K562 (cell line): ENCODE measurements around the gene TTC8.

Experiments
- CBFB ChIP-seq: sonication (generic); formaldehyde crosslinking; IDR thresholded peaks from 2 replicates; pipeline ENCODE4 v1.4.0; 2020; ENCODE audit warnings: mild to moderate bottlenecking, missing genetic modification reagents
- CBX2 ChIP-seq: fragments of 200-600 bp; sonication (generic); IDR thresholded peaks from one replicate; pipeline ENCODE4 v1.6.1; 2012; ENCODE audit warnings: mild to moderate bottlenecking, low read length, inconsistent platforms; ENCODE audit not compliant: insufficient read depth, poor library complexity, severe bottlenecking
- CHD4 ChIP-seq: fragments of 200-600 bp; sonication (generic); IDR thresholded peaks from 3 replicates; pipeline ENCODE4 v1.6.1; 2012; ENCODE audit warnings: low read depth, mild to moderate bottlenecking, mixed read lengths, low read length, inconsistent platforms; ENCODE audit not compliant: insufficient read depth, insufficient replicate concordance, poor library complexity, severe bottlenecking
- DDX20 ChIP-seq: fragments of 450-650 bp; IDR thresholded peaks from 2 replicates; pipeline ENCODE4 v1.6.1; 2016; ENCODE audit warnings: missing genetic modification characterization, low read depth, mild to moderate bottlenecking, missing compliant biosample characterization, moderate library complexity
- GTF2F1 ChIP-seq: IDR thresholded peaks from 2 replicates; pipeline ENCODE4 v1.6.1; 2011; ENCODE audit warnings: low read depth, low read length, improper control_type of control experiment
- NRF1 ChIP-seq, 2 experiments: fragments of 450-650 bp; IDR thresholded peaks in 1 of 2; conservative IDR thresholded peaks in 1 of 2; 2 replicates each; pipeline ENCODE4 v1.6.1; 2014; ENCODE audit warnings: mild to moderate bottlenecking in 2 of 2
- POLR2A ChIP-seq: fragments of 450-650 bp; conservative IDR thresholded peaks from 2 replicates; pipeline ENCODE4 v1.6.1; 2016
- SMARCC2 ChIP-seq: fragments of 450-650 bp; IDR thresholded peaks from 2 replicates; pipeline ENCODE4 v1.6.1; 2017; ENCODE audit warnings: antibody characterized with exemption, moderate library complexity, mild to moderate bottlenecking, low read depth
- SMC3 ChIP-seq: conservative IDR thresholded peaks from 2 replicates; pipeline ENCODE4 v1.6.1; 2011; ENCODE audit warnings: low read depth, low read length, improper control_type of control experiment; ENCODE audit not compliant: insufficient read depth
- ZNF3 ChIP-seq: fragments of 250-450 bp; sonication (Bioruptor Pico); IDR thresholded peaks from 2 replicates; pipeline ENCODE4 v1.5.0; 2021; ENCODE audit warnings: mild to moderate bottlenecking, moderate library complexity
- ZNF592 ChIP-seq: fragments of 450-650 bp; IDR thresholded peaks from 2 replicates; pipeline ENCODE4 v1.6.1; 2017; ENCODE audit warnings: antibody characterized with exemption, mild to moderate bottlenecking
- TF ChIP-seq, protein P1 (sequence below): fragments of 450-650 bp; IDR thresholded peaks from 2 replicates; pipeline ENCODE4 v1.6.1; 2018; ENCODE audit not compliant: partially characterized antibody
- TF ChIP-seq, protein P2 (sequence below), 3 experiments: IDR thresholded peaks in 2 of 3; conservative IDR thresholded peaks in 1 of 3; 2 replicates each; pipeline ENCODE4 v1.5.1; 2011 to 2012; ENCODE audit warnings: low read length in 3 of 3, mild to moderate bottlenecking in 3 of 3, control low read depth in 2 of 3, improper control_type of control experiment in 1 of 3, inconsistent platforms in 1 of 3, low read depth in 1 of 3, mixed read lengths in 1 of 3, moderate library complexity in 1 of 3; ENCODE audit not compliant: insufficient read depth in 2 of 3
- TF ChIP-seq, protein P3 (sequence below): sonication (generic); formaldehyde crosslinking; IDR thresholded peaks from 2 replicates; pipeline ENCODE4 v1.8.0; 2023; ENCODE audit warnings: mild to moderate bottlenecking, missing genetic modification reagents

GRCh38 chr14:88902850-88903249 is 78.4 kb downstream of the TTC8 start:
- no peak for TF ChIP-seq GTF2F1
- TF ChIP-seq NRF1 (conservative IDR thresholded peaks at IDR 0.05 in 1 of 2, IDR thresholded peaks at IDR 0.05 in 1 of 2): no peak
- TF ChIP-seq POLR2A: no peak
- no peak for TF ChIP-seq SMC3
- no peak for TF ChIP-seq CHD4
- TF ChIP-seq, protein P1, sequence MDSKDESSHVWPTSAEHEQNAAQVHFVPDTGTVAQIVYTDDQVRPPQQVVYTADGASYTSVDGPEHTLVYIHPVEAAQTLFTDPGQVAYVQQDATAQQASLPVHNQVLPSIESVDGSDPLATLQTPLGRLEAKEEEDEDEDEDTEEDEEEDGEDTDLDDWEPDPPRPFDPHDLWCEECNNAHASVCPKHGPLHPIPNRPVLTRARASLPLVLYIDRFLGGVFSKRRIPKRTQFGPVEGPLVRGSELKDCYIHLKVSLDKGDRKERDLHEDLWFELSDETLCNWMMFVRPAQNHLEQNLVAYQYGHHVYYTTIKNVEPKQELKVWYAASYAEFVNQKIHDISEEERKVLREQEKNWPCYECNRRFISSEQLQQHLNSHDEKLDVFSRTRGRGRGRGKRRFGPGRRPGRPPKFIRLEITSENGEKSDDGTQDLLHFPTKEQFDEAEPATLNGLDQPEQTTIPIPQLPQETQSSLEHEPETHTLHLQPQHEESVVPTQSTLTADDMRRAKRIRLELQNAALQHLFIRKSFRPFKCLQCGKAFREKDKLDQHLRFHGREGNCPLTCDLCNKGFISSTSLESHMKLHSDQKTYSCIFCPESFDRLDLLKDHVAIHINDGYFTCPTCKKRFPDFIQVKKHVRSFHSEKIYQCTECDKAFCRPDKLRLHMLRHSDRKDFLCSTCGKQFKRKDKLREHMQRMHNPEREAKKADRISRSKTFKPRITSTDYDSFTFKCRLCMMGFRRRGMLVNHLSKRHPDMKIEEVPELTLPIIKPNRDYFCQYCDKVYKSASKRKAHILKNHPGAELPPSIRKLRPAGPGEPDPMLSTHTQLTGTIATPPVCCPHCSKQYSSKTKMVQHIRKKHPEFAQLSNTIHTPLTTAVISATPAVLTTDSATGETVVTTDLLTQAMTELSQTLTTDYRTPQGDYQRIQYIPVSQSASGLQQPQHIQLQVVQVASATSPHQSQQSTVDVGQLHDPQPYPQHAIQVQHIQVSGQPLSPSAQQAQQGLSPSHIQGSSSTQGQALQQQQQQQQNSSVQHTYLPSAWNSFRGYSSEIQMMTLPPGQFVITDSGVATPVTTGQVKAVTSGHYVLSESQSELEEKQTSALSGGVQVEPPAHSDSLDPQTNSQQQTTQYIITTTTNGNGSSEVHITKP: no peak
- TF ChIP-seq, protein P2, sequence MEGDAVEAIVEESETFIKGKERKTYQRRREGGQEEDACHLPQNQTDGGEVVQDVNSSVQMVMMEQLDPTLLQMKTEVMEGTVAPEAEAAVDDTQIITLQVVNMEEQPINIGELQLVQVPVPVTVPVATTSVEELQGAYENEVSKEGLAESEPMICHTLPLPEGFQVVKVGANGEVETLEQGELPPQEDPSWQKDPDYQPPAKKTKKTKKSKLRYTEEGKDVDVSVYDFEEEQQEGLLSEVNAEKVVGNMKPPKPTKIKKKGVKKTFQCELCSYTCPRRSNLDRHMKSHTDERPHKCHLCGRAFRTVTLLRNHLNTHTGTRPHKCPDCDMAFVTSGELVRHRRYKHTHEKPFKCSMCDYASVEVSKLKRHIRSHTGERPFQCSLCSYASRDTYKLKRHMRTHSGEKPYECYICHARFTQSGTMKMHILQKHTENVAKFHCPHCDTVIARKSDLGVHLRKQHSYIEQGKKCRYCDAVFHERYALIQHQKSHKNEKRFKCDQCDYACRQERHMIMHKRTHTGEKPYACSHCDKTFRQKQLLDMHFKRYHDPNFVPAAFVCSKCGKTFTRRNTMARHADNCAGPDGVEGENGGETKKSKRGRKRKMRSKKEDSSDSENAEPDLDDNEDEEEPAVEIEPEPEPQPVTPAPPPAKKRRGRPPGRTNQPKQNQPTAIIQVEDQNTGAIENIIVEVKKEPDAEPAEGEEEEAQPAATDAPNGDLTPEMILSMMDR (IDR thresholded peaks at IDR 0.05 in 2 of 3, conservative IDR thresholded peaks at IDR 0.05 in 1 of 3; ENCODE audit: insufficient read depth in 2 of 3, low read depth in 1 of 3, low read length in 3 of 3): no peak
- TF ChIP-seq ZNF3 (CRISPR knock-in tag): no peak
- no peak for TF ChIP-seq DDX20 (tag)
- no peak for TF ChIP-seq SMARCC2
- TF ChIP-seq ZNF592: no peak
- TF ChIP-seq, protein P3, sequence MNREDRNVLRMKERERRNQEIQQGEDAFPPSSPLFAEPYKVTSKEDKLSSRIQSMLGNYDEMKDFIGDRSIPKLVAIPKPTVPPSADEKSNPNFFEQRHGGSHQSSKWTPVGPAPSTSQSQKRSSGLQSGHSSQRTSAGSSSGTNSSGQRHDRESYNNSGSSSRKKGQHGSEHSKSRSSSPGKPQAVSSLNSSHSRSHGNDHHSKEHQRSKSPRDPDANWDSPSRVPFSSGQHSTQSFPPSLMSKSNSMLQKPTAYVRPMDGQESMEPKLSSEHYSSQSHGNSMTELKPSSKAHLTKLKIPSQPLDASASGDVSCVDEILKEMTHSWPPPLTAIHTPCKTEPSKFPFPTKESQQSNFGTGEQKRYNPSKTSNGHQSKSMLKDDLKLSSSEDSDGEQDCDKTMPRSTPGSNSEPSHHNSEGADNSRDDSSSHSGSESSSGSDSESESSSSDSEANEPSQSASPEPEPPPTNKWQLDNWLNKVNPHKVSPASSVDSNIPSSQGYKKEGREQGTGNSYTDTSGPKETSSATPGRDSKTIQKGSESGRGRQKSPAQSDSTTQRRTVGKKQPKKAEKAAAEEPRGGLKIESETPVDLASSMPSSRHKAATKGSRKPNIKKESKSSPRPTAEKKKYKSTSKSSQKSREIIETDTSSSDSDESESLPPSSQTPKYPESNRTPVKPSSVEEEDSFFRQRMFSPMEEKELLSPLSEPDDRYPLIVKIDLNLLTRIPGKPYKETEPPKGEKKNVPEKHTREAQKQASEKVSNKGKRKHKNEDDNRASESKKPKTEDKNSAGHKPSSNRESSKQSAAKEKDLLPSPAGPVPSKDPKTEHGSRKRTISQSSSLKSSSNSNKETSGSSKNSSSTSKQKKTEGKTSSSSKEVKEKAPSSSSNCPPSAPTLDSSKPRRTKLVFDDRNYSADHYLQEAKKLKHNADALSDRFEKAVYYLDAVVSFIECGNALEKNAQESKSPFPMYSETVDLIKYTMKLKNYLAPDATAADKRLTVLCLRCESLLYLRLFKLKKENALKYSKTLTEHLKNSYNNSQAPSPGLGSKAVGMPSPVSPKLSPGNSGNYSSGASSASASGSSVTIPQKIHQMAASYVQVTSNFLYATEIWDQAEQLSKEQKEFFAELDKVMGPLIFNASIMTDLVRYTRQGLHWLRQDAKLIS (CRISPR knock-in tag): no peak
- no peak for TF ChIP-seq CBX2
- TF ChIP-seq CBFB (CRISPR knock-in tag): no peak
